GM19238 (cell line): ENCODE results near the gene MRPL32.
A peak's percentile ranks its signal among the peaks of the same experiment; 100 is the strongest.

Experiments
- DNase-seq: peaks from one replicate; pipeline ENCODE4 v3.0.0; 2011; ENCODE audit warnings: low spot score; ENCODE audit not compliant: insufficient read length

The MRPL32 gene

GRCh38 chr7:42926204-42926603 lies 6.0 kb upstream of the MRPL32 start:
- no peak for DNase-seq

GRCh38 chr7:42928754-42929153 lies 3.4 kb upstream of the MRPL32 start:
- no peak for DNase-seq

- DNase-seq: no peak
Observed at GRCh38 chr7:42929449-42929848, 2.7 kb upstream of the MRPL32 start.

DNA sequence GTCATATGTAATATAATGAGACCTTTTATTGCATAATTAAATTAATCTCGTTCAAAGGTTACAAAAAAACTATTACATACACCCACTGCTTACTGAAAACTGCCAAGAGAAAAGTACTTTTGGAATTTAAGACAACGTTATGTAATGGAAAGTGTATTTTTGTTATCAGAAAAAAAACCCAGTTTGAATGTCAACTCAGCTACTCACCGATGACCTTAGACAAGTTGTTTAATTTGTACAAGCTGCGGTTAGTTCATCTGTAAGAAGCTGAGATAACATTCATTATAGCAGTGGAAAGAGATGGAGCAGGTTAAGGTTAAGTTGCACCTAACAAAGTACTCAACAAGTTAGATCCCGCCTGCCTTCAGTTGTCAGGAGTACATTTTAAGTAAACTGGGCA lies 1.3 kb upstream of the MRPL32 start:
- DNase-seq: no peak

- no peak for DNase-seq
Observed at GRCh38 chr7:42931447-42931833, 736 bp upstream of the MRPL32 start.

GRCh38 chr7:42932811-42933591 lies 825 bp downstream of the MRPL32 start:
- DNase-seq: no peak

DNA sequence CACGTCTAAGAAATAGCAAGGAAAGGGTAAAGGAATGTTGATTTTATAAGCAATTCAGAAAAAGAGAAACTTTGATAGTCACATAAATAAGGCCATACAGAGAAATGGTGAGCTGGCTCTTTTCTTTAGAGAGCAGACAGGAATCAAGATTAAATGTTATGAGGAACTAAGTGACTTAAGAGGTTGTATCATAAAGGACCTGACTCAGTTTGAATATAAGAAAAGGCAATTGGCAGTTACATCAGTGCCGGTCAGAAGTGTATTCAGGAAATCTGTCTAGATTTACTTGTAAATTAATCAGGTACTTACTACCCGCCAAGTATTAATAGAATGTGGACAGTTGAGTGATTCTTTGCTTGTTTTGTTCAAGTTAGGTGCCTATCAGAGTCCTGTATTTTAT lies 2.1 kb downstream of the MRPL32 start:
- DNase-seq: no peak

- DNase-seq: no peak
Observed at GRCh38 chr7:42935861-42936260, 3.7 kb downstream of the MRPL32 start.

GRCh38 chr7:42939457-42940240 lies 7.5 kb downstream of the MRPL32 start:
- DNase-seq: no peak

DNA sequence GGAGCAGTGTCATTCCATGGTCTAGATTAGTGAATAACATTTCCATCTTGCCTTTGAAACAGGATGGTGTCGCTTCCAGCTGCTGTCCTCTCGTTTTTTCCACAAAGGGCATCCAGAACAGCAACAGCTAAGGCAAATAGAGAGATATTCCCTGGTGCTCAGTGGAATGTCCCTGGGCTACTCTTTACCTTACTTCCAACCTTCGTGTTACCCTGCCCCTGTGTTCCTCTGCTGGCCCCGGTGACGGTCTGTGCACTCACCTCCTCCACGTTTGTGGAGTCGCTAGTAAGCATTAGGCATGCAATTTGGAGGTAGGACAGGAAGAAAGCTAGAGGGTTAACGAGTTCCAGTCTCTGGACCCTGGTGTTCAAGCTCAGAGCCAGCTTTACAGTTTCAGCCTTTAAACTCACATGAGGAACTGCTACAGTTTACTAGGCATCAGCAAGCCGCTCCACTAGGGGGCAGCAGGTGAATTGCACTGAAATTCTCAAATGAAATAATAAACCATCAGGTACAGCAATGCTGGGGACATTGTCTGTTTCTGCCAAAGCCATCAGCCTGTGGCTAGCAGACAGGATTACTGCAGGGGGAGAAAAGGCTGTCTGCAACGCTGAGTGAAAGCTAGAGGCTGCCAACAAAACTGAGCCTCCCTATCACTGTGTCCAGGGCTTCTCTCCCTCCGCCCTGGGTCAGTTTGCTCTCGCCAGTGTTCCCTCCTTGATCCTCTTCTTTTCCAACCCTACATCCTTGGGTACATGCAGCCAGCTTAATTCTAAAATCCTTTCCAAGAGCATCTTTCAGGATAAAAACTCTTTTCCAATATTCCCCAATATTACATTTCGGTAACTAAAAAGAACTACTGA lies 9.0 kb downstream of the MRPL32 start:
- peak; percentile 19 for DNase-seq

GRCh38 chr7:42945821-42946626 lies 13.8 kb downstream of the MRPL32 start:
- no peak for DNase-seq

- DNase-seq: no peak
Observed at GRCh38 chr7:42946627-42946950, 14.4 kb downstream of the MRPL32 start.

DNA sequence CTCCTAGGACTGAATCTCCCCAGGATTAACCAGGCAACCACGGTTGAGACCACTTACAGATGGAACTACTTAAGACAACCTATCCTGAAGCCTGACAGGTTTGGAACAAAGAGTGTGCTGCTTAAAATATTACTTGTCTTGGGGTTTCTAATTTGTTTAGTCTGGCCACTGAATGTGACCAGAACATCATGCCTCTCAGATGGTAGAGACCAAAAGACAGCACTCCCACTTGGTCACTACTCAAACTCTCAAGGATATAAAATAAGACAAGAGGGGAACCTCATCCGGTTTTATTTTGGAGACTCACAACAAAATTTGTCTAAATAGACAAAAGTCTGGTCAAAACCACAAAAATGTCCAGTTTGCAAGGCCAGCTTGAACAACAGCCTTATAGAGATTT lies 15.3 kb downstream of the MRPL32 start:
- no peak for DNase-seq

GRCh38 chr7:42950417-42950816 lies 18.2 kb downstream of the MRPL32 start:
- no peak for DNase-seq

DNA sequence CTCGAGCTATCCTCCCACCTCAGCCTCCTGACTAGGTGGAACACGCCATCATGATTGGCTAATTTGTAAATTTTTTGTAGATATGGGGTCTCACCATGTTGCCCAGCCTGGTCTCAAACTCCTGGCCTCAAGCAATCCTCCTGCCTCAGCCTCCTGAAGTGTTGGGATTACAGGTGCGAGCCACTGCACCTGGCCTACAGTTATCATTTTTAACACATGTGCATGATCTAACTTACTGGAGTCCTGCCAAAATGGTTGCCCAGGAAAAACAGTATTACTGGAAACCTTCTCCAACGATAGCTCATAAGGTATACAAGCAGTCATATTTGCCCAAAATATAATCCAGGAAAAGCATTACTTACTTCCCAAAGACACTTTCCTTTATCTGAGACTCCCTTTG lies 20.2 kb downstream of the MRPL32 start:
- no peak for DNase-seq

- no peak for DNase-seq
Observed at GRCh38 chr7:42953994-42954393, 21.8 kb downstream of the MRPL32 start.

- no peak for DNase-seq
Observed at GRCh38 chr7:42956062-42956461, 23.9 kb downstream of the MRPL32 start.

DNA sequence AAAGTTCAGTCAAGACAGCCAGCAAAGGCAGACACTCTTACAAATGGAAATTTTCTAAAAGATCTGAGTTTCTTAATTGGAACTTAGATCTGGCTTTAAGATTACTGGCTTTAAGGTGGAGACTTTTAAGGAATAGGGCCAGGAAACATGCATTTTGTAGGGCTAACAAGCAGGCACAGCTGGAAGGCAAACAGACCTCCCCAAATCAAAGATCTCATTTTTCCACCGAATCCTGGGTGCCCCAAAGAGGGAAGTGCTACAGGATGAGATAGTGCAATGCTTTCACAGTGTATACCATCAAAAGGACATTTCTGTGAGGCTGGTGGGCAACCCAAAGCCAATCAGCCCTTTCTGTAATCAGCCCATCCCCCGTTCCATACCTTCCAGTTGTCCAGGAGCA lies 27.4 kb downstream of the MRPL32 start:
- DNase-seq: no peak

- DNase-seq: no peak
Observed at GRCh38 chr7:42960762-42961161, 28.6 kb downstream of the MRPL32 start.

- no peak for DNase-seq
Observed at GRCh38 chr7:42961170-42961569, 29.0 kb downstream of the MRPL32 start.

DNA sequence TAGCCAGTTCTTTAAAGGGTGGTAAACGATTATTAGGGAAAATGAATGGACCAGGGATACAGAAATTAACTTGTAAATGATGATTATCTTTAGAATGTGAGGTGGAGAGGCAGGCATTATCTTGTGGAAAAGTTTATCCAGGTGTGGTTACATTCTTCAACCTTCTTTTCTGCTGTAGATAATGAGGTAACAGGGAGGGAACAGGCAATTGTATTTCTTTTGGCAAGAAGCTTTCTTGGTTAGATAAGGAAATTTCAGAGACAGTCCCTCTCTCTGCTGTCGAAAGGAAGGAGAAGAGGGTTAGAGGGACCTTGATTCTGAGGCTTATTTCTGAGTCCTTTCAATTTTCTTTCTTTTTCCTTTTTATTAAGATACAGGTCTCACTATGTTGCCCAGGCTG lies 32.1 kb downstream of the MRPL32 start:
- no peak for DNase-seq
